HG03432 (cell line): ENCODE results near the gene CLTA.
"Not testable (repeated sequence)": the region's sequence is repeated elsewhere in the genome, so short reads cannot be mapped to it uniquely, and the experiment has no call there.

ENCODE experiments used
- ATAC-seq: cut with Tn5 transposase; IDR thresholded peaks from one replicate; pipeline ENCODE4 v1.9.1; 2021; ENCODE audit warnings: mild to moderate bottlenecking, moderate library complexity; ENCODE audit not compliant: unreplicated experiment

CLTA gene

DNA sequence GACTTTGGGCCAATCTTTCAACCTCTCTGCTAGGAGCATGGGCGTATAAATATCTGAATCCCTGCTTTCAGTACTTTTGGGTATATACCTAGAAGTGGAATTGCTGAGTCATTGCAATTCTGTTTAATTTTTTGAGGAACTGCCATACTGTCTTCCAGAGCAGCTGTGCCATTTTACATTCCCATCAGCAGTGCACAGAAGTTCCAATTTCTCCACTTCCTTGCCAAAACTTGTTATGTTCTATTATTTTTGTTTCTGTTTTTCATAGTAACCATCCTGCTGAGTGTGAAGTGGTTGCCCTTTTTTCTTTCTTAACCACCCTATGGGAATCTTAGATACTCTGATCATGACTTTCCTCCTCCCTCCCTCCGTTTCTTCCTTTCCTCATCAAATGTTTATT is 32.6 kb upstream of the CLTA start:
- no peak for ATAC-seq

DNA sequence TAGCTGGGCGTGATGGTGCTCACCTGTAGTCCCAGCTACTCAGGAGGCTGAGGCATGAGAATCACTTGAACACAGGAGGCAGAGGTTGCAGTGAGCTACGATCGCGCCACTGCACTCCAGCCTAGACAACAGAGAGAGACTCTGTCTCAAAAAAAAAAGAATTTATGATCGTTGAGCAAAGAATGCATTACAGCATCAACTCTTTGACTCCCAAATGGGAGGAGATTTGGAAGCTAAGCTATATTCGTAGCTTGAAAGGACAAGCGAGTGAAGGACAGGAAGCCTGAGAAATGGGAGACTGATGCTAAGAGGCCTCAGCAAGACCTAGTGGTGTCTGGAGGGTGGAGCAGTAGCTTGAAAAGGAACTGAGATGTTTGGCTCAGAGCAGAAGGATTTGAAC is 31.8 kb upstream of the CLTA start:
- no peak for ATAC-seq

DNA sequence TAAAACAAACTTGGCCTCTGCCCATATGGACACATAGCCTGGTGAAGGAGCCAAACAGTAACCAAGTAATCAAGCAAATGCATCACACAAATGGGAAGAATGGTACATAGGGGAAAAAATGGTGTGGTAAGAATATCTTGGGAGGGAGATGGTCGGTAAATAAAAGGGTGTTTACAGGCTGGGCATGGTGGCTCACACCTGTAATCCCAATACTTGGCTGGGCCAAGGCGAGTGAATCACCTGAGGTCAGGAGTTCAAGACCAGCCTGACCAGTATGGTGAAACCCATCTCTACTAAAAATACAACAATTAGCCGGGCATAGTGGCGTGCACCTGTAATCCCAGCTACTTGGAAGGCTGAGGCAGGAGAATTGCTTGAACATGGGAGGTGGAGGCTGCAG is 31.2 kb upstream of the CLTA start:
- not testable (repeated sequence) for ATAC-seq

DNA sequence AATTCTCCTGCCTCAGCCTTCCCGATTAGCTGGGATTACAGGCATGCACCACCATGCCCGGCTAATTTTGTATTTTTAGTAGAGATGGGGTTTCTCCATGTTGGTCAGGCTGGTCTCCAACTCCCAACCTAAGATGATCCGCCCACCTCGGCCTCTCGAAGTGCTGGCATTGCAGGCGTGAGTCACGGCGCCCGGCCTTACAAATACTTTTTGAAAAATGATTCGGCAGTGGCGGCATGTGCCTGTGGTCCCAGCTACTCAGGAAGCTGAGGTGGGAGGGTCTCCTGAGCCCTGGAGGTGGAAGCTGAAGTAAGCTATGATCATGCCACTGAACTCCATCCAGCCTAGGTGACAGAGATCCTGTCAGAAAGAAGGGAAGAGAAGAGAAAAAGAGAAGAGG is 30.6 kb upstream of the CLTA start:
- not testable (repeated sequence) for ATAC-seq

DNA sequence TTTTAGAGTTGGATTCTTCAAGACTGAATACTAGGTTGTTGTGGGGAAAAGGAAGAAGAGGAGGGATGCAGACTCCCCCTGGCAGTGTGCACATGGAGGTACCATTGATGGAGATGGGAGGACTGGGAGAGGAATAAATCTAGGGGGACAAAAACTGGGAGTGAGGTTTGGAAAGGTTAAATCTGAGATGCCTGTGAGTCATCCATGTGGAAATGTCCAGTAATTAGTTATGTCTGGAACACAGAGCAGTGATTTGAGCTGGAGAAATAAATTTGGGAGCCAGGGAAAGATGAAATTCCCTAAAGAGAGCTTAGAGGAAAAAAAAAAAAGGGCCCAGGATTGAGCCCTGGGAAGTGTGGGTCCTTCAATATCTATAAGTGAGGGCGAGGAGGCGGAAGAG is 29.5 kb upstream of the CLTA start:
- ATAC-seq = no peak

DNA sequence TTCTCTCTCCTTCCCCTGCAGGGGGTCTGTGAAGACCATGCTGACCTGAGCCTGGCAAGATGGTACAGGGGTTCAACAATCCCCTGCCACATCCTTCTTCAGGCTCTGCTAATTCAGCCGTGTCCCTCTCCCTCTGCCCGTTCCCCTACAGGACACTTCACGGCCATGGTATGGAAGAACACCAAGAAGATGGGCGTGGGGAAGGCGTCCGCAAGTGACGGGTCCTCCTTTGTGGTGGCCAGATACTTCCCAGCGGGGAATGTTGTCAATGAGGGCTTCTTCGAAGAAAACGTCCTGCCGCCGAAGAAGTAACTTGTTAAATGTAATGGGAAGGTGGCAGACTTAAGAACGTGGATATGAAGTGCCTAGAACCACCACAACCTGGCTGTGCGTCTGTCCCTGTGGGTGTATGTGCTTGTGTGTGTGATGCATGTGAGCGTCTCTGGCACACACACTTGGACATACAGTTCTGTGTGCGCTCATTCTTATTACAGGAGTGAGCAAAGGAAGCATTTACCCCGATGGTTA is 28.4 kb upstream of the CLTA start:
- no peak for ATAC-seq

DNA sequence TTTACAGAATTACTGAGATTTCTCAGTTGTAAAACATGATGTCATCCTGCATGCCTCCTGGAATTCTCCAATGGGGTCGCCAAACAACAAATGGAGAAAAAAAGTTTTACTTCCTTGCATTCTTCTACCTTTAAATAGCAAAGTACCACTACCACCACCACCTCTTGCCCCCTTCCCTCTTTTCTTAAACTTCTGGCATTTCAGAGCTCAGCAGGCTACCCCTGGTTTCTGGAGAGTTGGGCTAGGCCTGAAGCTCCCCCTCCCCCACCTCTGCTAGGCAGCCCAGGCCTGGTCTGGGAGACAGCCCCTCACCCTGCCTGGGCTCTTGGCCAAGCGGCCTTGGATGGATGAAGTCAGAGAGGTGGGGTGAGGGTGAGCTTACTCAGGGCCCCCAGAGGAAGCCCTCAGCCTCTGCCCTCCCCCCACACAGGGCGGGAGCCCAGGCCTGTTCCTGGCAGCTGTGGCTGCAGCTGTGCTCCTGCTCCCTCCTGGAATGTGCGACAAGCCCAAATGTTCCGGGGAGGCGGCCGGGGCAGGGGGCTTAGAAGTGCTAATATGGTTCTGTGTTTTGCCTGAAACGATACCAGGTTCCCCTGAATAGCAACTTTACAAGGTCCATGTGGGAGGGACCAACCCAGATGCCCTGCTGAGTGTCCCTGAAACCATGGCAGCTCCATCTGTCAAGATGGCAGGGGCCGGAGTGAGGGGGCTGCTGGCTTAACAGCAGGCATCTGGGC is 27.5 kb upstream of the CLTA start:
- ATAC-seq = no peak

DNA sequence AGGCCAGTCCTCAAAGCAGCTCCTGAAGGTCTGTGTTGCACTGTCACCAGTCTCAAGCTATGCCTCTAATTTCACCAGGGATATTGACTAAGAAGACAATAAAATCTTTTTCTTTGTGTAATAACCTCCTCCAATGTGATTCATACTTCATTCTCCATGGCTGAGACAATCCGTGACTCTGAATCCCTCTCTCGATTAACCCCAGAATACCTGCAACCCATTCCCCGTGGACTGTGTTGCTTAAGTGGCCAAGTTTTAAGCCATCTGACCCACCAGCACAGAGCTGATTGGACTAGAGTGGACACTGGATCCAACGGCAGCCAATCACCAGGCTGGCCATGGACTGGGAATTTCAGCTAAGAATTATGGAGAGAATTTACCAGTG is 26.9 kb upstream of the CLTA start:
- ATAC-seq = no peak

DNA sequence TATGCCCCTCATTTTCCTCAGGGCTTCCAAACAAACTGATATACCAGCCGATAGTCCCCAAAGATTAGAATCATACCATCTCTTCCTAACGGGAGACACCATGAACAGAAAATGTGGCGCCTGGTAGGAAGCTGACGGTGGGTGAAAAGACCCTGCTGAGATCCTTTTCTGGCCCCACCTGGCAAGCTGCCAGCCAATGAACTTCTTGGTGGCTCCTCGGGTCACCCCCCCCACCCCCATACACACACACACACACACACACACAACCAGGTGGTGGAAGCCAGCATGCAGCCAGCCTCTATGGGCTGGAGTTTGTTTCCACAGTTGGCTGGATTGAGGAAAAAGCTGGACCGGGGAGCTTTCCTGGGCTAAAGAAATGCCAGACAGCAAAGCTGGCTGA is 26.3 kb upstream of the CLTA start:
- no peak for ATAC-seq

DNA sequence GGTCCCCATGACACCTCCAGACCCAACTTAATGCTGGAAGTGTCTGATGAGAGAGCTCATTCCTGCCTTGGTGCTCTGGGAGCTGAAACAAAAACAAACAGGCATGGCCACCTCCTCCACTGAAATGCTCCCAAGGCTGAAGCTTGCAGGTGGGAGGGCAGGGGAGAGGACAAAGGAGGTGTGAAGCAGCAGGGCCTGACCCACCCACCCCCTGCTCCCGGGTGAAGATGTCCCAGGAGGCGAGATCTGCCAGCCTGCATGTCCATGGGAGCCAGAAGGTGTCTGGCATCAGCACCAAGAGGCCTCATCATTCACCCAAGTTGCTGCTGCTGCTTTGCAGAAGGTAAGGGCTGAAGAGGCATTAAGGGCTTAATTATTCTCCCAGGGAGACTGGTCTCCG is 25.7 kb upstream of the CLTA start:
- ATAC-seq = no peak

DNA sequence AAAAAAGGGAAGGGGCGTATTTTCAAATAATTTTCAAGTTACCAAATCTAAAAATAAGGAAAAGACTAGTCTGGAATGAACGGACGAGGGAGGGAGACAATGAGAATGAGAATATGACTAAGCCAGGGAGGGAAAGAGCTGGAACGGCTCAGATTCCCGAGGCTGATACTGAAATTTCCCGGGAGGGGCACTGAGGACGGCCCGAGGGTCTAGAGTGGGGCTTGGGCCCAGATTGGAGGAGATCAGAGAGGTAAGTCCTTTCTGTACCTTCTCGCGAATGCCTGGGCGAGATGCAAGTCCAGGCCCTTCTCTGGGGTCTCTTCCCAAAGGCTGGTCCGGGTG is 24.9 kb upstream of the CLTA start:
- ATAC-seq = no peak

DNA sequence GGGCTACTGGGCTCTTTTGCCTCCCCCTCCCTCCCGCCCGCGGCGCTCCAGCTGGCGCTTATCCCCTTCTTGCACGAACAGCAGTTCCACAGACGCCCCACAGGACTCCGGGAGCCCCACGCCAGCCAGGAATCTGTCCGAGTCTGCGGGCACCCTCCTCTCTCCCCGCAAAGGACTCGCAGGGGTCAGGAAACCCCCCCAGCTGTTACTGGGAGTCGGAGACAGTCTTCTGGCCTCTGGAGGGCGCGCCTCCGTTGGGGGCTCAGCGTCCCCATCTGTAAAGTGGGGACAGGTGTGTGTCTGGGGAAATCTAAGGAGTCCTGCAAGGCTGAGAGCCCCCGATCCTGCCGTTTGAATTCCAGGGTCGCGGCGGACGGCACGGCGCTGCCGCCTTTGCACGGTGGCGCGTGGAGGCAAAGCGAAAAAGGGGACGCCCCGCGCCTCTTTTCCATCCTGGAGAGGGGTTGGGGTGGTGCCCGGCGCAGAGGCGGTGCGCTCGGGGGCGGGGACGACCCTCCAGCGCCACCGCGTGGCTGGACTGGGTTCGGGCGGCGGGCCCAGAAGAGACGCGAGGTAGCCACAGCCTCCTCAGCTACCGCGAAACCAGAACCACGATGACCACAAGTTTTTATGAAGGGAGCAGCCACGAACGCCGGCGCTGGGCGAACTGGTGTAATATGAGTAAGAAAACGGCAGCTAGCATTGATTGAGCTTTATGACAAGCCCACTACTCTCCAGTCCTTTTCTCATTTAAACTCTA is 24.4 kb upstream of the CLTA start:
- peak; percentile 88 for ATAC-seq

DNA sequence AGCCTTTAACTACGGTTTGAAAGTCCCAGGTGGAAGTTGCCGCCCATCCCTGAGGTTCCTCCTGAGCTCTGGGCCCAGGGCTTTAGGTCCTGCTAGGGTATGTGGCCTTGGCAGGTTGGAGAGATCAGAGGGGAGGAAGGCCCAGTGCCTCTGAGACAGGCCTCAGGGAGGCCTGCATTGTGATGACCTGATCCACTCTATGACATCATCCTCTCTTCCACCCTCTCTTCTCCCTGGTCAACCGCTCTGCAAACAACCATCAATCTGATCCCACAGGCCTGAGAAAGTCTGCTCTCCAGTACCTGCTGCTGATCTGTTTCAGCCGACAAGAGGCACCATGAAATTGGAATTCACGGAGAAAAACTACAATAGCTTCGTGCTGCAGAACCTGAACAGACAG is 21.6 kb upstream of the CLTA start, which contains the start of gene CCIN:
TSS of gene CCIN (plus strand) at position 223 of the 400 bp plus-strand sequence. CDS start at position 338, 115 bp downstream.
- no peak for ATAC-seq

DNA sequence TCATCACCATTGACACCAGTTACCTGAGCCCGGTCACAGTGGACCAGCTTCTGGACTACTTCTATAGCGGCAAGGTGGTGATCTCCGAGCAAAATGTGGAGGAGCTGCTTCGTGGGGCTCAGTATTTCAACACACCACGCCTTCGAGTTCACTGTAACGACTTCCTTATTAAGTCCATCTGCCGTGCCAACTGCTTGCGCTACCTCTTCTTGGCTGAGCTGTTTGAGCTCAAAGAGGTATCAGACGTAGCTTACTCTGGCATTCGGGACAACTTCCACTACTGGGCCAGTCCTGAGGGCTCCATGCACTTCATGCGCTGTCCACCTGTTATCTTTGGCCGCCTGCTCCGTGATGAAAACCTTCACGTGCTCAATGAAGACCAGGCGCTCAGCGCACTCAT is 21.0 kb upstream of the CLTA start:
- no peak for ATAC-seq

DNA sequence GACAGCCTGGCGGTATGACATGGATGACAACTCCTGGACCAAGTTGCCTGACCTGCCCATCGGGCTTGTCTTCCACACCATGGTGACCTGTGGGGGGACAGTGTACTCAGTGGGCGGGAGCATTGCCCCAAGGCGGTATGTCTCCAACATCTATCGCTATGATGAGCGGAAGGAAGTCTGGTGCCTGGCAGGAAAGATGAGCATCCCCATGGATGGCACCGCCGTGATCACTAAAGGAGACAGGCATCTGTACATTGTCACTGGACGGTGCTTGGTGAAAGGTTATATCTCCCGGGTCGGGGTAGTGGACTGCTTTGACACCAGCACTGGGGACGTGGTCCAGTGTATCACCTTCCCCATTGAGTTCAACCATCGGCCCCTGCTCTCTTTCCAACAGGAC is 20.2 kb upstream of the CLTA start:
- no peak for ATAC-seq

DNA sequence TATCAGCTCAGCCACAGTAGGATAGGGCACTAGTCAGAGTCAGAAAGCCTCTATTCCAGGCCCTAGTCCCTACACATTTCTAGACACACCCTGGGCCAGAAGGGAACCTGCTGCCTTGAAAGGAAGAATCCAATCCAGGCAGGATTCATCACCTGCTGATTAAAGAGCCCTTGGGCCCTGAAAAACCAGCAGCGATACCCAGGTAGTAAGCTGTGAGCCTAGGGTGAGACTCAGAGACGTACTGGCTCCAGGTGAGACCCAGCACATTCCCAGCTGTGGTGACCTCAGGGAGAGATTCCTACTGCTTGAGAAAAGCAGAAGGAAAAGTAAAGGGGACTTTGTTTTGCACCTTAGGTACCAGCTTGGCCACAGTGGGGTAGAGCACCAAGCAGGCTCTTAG is 16.9 kb upstream of the CLTA start:
- ATAC-seq = no peak

DNA sequence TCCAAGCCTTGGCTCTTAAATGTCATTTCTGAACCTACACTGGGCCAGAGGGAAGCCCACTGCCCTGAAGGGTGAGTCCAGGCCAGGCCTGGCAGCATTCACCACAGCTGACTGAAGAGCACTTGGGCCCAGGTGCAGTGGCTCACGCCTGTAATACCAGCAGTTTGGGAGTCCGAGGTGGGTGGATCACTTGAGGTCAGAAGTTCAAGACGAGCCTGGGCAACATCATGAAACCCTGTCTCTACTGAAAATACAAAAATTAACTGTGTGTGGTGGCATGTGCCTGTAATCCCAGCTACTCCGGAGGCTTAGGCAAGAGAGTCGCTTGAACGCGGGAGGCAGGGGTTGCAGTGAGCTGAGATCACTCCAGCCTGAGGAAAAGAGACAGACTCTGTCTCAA is 16.4 kb upstream of the CLTA start:
- ATAC-seq = no peak

DNA sequence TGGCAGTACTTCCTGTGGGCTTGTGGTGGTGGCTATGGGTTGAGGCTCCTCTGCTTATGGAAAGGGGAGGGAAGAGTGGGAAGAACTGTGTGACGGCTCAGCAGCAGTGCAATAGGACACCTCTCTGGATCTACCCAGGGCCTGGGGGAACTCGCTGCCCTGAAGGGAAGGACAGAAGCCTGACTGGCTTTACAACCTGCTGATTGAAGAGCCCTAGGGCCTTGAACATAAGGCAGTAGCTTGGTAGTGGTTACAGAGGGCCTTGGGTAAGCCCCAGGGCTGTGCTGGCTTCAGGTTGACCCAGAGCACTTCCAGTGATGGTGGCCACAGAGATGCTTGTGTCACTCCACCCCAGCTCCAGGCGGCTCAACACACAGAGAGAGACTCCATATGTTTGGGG is 16.0 kb upstream of the CLTA start:
- no peak for ATAC-seq

DNA sequence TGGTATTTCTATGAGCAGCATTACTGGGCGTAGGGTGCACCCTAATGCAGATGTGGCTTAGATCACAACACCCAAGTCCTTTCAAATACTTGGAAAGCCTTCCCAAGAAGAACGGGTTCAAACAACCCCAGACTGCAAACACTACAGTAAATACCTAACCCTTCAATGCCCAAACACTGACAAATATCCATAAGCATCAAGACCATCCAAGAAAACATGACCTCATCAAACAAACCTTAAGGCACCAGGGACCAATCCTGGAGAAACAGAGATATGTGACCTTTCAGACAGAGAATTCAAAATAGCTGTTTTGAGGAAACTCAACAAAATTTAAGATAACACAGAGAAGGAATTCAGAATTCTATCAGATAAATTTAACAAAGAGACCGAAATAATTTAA is 15.5 kb upstream of the CLTA start:
- ATAC-seq = not testable (repeated sequence)

DNA sequence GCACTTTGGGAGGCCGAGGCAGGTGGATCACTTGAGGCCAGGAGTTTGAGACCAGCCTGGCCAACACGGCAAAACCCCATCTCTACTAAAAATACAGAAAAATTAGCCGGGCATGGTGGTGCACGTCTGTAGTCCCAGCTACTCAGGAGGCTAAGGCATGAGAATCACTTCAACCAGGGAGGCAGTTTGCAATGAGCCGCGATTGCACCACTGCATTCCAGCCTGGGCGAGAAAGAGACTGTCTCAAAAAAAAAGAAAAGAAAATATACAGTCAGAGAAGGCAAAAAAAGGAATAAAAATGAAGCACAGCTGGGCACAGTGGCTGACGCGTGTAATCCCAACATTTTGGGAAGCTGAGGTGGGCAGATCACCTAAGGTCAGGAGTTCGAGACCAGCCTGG is 14.2 kb upstream of the CLTA start:
- ATAC-seq = not testable (repeated sequence)

DNA sequence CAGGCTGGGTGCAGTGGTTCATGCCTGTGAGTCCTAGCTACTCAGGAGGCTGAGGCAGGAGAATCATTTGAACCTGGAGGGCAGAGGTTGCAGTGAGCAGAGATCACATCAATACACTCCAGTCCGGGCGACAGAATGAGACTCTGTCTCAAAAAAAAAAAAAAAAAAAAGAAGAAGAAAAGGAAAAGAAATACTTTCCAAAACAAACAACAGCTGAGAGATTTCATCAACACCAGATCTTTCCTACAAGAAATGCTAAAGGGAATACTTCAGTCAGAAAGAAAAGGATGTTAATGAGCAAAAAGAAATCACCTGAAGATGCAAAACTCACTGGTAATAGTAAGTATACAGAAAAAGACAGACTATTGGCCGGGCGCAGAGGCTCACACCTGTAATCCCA is 13.2 kb upstream of the CLTA start:
- no peak for ATAC-seq

DNA sequence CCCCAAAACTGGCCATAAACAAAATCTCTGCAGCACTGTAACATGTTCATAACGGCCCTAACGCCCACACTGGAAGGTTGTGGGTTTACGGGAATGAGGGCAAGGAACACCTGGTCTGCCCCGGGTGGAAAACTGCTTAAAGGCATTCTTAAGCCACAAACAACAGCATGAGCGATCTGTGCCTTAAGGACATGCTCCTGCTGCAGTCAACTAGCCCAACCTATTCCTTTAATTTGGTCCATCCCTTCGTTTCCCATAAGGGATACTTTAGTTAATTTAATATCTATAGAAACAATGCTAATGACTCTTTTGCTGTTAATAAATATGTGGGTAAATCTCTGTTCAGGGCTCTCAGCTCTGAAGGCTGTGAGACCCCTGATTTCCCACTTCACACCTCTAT is 10.5 kb upstream of the CLTA start:
- not testable (repeated sequence) for ATAC-seq
